ENCODE measurements around the gene SFTPA1.
"Not testable (repeated sequence)": the region's sequence is repeated elsewhere in the genome, so short reads cannot be mapped to it uniquely, and the experiment has no call there.

The SFTPA1 gene

GRCh38 chr10:79610601-79611191 is at the start of gene SFTPA1:
Gene SFTPA1, plus strand, starts transcription at chr10:79610939. Its CDS starts 887 bp downstream, at chr10:79611826.
- no peak for DNase-seq

- DNase-seq = no peak
Measured at GRCh38 chr10:79561257-79561656, 49.5 kb upstream of the SFTPA1 start.

GRCh38 chr10:79562135-79562756 is 48.5 kb upstream of the SFTPA1 start:
- DNase-seq = peak; percentile 59

GRCh38 chr10:79563426-79563825 is 47.3 kb upstream of the SFTPA1 start:
- DNase-seq = no peak

GRCh38 chr10:79570624-79571023 is 40.1 kb upstream of the SFTPA1 start:
- not testable (repeated sequence) for DNase-seq

GRCh38 chr10:79579361-79579760 is 31.4 kb upstream of the SFTPA1 start:
- DNase-seq = no peak

- DNase-seq = no peak
Measured at GRCh38 chr10:79581044-79581443, 29.7 kb upstream of the SFTPA1 start.

- DNase-seq = no peak
Measured at GRCh38 chr10:79582096-79582495, 28.6 kb upstream of the SFTPA1 start.

GRCh38 chr10:79582954-79583353 is 27.8 kb upstream of the SFTPA1 start:
- DNase-seq = not testable (repeated sequence)

GRCh38 chr10:79583488-79584024 is 27.2 kb upstream of the SFTPA1 start:
- no peak for DNase-seq

GRCh38 chr10:79585870-79586527 is 24.7 kb upstream of the SFTPA1 start:
- no peak for DNase-seq

- DNase-seq = no peak
Measured at GRCh38 chr10:79586933-79587332, 23.8 kb upstream of the SFTPA1 start.

GRCh38 chr10:79588800-79589199 is 21.9 kb upstream of the SFTPA1 start:
- no peak for DNase-seq

- no peak for DNase-seq
Measured at GRCh38 chr10:79593377-79593776, 17.4 kb upstream of the SFTPA1 start.

- not testable (repeated sequence) for DNase-seq
Measured at GRCh38 chr10:79594565-79594964, 16.2 kb upstream of the SFTPA1 start.

- no peak for DNase-seq
Measured at GRCh38 chr10:79595510-79595909, 15.2 kb upstream of the SFTPA1 start.

- not testable (repeated sequence) for DNase-seq
Measured at GRCh38 chr10:79599644-79600043, 11.1 kb upstream of the SFTPA1 start.

GRCh38 chr10:79601939-79602338 is 8.8 kb upstream of the SFTPA1 start:
- DNase-seq = no peak

- no peak for DNase-seq
Measured at GRCh38 chr10:79602953-79603352, 7.8 kb upstream of the SFTPA1 start.

GRCh38 chr10:79604294-79604693 is 6.4 kb upstream of the SFTPA1 start:
- DNase-seq = no peak

- no peak for DNase-seq
Measured at GRCh38 chr10:79605308-79605707, 5.4 kb upstream of the SFTPA1 start.

- DNase-seq = no peak
Measured at GRCh38 chr10:79608505-79609375, 2.0 kb upstream of the SFTPA1 start.

Measured in NCI-H774 (cell line).